ENCODE data around the gene CELSR2.

The CELSR2 gene

DNA sequence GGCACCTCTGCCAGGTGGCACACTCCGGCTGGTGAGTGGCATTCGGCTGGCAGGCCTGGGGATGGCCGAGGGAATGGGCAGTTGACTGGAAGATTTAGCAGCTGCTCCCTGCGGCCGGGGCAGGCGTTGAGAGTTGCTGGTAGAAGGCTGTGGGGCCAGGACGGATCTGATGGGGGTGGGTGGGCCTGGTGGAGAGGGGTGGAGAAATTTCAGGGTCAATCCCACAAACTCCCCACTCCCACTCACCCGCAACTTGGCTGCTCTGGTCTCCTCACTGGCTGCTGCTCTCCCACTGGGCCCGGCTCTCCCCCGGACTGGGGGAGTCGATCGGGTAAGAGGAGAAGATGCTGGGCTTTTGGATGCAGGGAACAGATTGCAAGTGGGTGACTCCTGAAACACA, 31.5 kb downstream of the CELSR2 start:
- TF ChIP-seq, protein P1, sequence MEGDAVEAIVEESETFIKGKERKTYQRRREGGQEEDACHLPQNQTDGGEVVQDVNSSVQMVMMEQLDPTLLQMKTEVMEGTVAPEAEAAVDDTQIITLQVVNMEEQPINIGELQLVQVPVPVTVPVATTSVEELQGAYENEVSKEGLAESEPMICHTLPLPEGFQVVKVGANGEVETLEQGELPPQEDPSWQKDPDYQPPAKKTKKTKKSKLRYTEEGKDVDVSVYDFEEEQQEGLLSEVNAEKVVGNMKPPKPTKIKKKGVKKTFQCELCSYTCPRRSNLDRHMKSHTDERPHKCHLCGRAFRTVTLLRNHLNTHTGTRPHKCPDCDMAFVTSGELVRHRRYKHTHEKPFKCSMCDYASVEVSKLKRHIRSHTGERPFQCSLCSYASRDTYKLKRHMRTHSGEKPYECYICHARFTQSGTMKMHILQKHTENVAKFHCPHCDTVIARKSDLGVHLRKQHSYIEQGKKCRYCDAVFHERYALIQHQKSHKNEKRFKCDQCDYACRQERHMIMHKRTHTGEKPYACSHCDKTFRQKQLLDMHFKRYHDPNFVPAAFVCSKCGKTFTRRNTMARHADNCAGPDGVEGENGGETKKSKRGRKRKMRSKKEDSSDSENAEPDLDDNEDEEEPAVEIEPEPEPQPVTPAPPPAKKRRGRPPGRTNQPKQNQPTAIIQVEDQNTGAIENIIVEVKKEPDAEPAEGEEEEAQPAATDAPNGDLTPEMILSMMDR (IDR thresholded peaks at IDR 0.05; ENCODE audit: poor library complexity, severe bottlenecking): no peak
- Histone ChIP-seq H3K9me3 (ENCODE audit: severe bottlenecking) (no peaks in the 10 kb centered on the region), H3K27me3 (ENCODE audit: insufficient read depth, poor library complexity, severe bottlenecking) (no peaks in the 10 kb centered on the region), H3K4me1 (ENCODE audit: insufficient read depth, poor library complexity, severe bottlenecking) (peaks cover 15% of the 10 kb centered on the region), H3K4me3 (ENCODE audit: severe bottlenecking) (no peak overlapping the region), H3K36me3 (ENCODE audit: low read depth) (peaks cover 37% of the 10 kb centered on the region), H3K27ac (ENCODE audit: poor library complexity, severe bottlenecking) (no peak overlapping the region)
- ATAC-seq (ENCODE audit: low read depth) (no peak), DNase-seq (ENCODE audit: low spot score) (no peak)

DNA sequence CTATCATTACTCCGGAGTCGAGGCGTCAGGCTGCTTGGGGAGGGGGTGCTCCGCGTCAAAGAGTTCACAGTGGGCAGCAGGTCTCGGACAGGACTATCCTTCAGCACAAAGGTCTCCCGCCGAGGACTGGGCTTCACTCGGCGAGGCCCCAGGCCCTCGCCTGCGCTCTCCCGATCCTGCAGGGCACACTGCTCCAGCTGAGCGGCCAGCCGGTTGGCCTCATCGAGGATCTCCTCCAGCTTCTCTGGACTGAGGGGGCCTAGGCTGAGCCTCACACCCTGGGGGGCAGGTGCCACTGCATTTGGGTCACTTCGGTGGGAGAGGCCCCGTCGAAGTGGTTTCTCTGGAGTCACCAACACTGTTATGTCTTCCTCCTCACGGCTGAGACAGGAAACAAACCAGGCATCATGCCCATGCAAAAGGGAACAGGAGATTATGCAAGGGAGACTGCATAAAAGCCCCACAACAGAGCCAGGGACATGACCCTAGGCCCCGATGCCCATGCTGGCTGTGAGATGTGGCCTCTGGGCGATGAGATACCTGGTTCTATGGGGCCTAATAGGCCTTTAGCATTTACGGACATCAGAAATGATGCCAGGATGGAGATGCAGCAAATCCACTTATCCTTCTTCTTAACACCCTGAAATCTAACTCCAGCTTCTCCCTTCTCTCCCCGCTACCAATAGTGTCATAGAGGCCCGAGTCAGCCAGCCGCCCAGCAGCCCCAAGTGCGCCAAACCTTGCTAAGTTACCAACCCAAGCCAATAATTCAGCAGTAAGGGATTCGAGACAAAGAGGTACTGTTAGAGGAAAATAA, 32.5 kb downstream of the CELSR2 start:
- Histone ChIP-seq H3K36me3 (ENCODE audit: low read depth) (peaks cover 34% of the 10 kb centered on the region), H3K9me3 (ENCODE audit: severe bottlenecking) (no peaks in the 10 kb centered on the region), H3K4me1 (ENCODE audit: insufficient read depth, poor library complexity, severe bottlenecking) (peaks cover 6% of the 10 kb centered on the region), H3K27ac (ENCODE audit: poor library complexity, severe bottlenecking) (peak overlapping the region; percentile 59), H3K4me3 (ENCODE audit: severe bottlenecking) (peak overlapping the region; percentile 70), H3K27me3 (ENCODE audit: insufficient read depth, poor library complexity, severe bottlenecking) (no peaks in the 10 kb centered on the region)
- TF ChIP-seq, protein P1 (IDR thresholded peaks at IDR 0.05; ENCODE audit: poor library complexity, severe bottlenecking): no peak
- DNase-seq (ENCODE audit: low spot score): no peak
- no peak for ATAC-seq (ENCODE audit: low read depth)

DNA sequence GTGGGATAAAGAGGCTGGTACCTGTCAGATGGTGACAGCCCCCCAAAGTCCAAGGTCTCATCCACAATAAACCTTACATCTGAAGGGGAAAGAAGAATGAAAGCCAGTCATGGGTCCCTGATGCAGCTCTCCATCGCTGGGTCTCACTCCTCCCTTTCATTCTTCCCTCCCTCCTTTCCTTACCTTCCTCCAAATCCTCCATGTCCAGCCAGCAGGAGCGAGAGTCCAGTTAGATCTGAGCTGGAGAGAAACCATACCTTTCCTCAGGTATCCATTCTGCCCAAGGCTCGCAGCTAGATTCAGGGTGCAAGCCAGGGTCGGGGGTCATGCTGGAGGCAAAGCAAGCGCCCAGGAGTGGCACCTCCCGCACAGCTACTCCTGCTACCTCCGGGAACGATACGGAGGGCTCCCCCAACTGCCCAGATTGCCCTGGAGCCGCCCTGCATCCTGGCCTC, 33.2 kb downstream of the CELSR2 start:
- ATAC-seq (ENCODE audit: low read depth) (peak; percentile 57), DNase-seq (ENCODE audit: low spot score) (no peak)
- Histone ChIP-seq H3K4me3 (ENCODE audit: severe bottlenecking) (peak overlapping the region; percentile 70), H3K27ac (ENCODE audit: poor library complexity, severe bottlenecking) (peak overlapping the region; percentile 59), H3K36me3 (ENCODE audit: low read depth) (peaks cover 33% of the 10 kb centered on the region), H3K27me3 (ENCODE audit: insufficient read depth, poor library complexity, severe bottlenecking) (no peaks in the 10 kb centered on the region), H3K4me1 (ENCODE audit: insufficient read depth, poor library complexity, severe bottlenecking) (peaks cover 6% of the 10 kb centered on the region), H3K9me3 (ENCODE audit: severe bottlenecking) (no peaks in the 10 kb centered on the region)
- TF ChIP-seq, protein P1 (IDR thresholded peaks at IDR 0.05; ENCODE audit: poor library complexity, severe bottlenecking): no peak

DNA sequence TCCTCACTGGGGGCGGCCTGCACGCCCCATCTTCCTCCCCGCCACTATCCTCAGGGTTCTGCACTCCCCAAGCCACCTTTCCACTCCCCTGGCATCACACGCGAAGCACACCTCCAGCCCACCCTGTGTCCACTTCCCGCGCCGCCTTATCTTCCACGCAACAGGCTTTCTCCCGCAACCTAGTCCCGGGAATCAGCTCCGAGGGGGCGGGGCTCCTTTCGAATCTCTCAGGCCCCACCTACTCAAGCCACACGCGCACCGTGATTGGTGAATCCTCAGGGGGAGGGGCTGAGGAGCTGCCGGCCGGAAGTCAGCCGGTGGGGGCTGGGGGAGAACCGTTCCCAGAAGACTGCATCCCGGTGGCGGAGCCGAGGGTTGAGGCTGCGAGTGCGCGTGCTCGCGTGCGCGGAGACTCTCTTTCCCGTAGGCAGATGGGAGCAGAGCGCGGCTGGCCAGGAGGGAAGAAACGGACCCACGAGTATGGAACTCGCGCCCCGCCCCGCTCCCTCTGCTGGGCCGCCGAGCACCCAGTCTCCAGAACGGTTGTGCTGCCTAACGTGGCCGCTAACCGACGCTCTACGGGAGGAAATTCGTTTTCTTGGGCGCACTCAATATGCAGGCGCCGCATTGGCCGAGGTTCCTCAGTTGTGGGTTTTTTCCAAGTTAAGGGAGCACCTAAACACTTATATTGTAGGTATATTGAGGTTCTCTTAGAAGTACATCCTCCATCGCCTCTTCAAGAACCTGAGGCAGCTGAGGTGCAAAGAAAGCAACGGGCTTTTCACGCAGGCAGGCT, 33.8 kb downstream of the CELSR2 start, which contains the start of gene PSRC1:
Gene PSRC1 (minus strand): TSS at position 194 of the 796 bp plus-strand sequence.
- Histone ChIP-seq H3K4me3 (ENCODE audit: severe bottlenecking) (peak within 1 kb of the TSS; percentile 70), H3K27me3 (ENCODE audit: insufficient read depth, poor library complexity, severe bottlenecking) (no peaks in the 10 kb centered on the region), H3K27ac (ENCODE audit: poor library complexity, severe bottlenecking) (peak within 1 kb of the TSS; percentile 59), H3K4me1 (ENCODE audit: insufficient read depth, poor library complexity, severe bottlenecking) (peaks cover 6% of the 10 kb centered on the region), H3K36me3 (ENCODE audit: low read depth) (peaks cover 27% of the 10 kb centered on the region), H3K9me3 (ENCODE audit: severe bottlenecking) (no peaks in the 10 kb centered on the region)
- peak; percentile 94 for DNase-seq (ENCODE audit: low spot score)
- ATAC-seq (ENCODE audit: low read depth): peak; percentile 92
- TF ChIP-seq, protein P1 (IDR thresholded peaks at IDR 0.05; ENCODE audit: poor library complexity, severe bottlenecking): peak; percentile 35
